Measurements from ENCODE around the gene CD180. TPM values are rescaled to one million over a fixed set of nuclear protein-coding genes. Genes with fewer than 3 reads are reported as not detected.
A peak's percentile ranks its signal among the peaks of the same experiment; 100 is the strongest.

CD180 gene
- total and polyA plus RNA-seq, 9 of the 15 experiments (the other 6 are each of a cell fraction or from before 2014, with no cell fraction given): 0.01 to 0.07 TPM; not detected in 7

GRCh38 chr5:67166460-67167285, 29.9 kb downstream of the CD180 start:
- TF ChIP-seq POLR2G (IDR thresholded peaks at IDR 0.05; ENCODE audit: low read depth, low read length): peak; percentile 47; the same call in 1 of the 2 replicates
- TF ChIP-seq PTRF (tag; IDR thresholded peaks at IDR 0.05): no peak
- H4K20me1 ChIP-seq (replicated peaks; ENCODE audit: control insufficient read depth, insufficient read depth, low read length): no peaks in the 10 kb centered on the region
- no TSS peak for BruUV-seq (replicated peaks)
- H3K27ac ChIP-seq (ENCODE audit: extremely low read depth, low read depth, low read length): no peak overlapping the region
- FAIRE-seq (no peak), ATAC-seq (no peak; the same call in 2 of the 3 replicates), DNase-seq (ENCODE audit: extremely low read depth in 1 of 4, low spot score in 3 of 4) (no peak)
- no peaks in the 10 kb centered on the region for H3K9me1 ChIP-seq (ENCODE audit: control insufficient read depth, insufficient read depth, low read length)
- no peaks in the 10 kb centered on the region for H3K9me3 ChIP-seq (replicated peaks; ENCODE audit: control insufficient read depth, insufficient read depth, low read depth, low read length)
- 93% methylated on average over 11 of the region's 31 CpGs for WGBS (ENCODE audit: insufficient coverage, low coverage, missing lambda C conversion rate)
- H3K9ac ChIP-seq (ENCODE audit: insufficient read depth in 1 of 2, low read depth in 2 of 2, low read length in 2 of 2): no peak overlapping the region
- H3K79me2 ChIP-seq (ENCODE audit: control insufficient read depth, insufficient read depth, low read length): no peaks in the 10 kb centered on the region
- intact Hi-C loops (cut with micrococcal nuclease): no loop called here
- H3K4me3 ChIP-seq: no peak overlapping the region
- ChIA-PET POLR2A (interaction anchor here (0.7 kb wide), 1 partner anchor 9 kb away, joined by 4 read pairs; no protein-coding TSS in a partner anchor), CTCF (ENCODE audit: low intra/inter-chr PET ratio) (interaction anchor here (0.8 kb wide), 1 partner anchor 43 kb away, joined by 5 read pairs; no protein-coding TSS in a partner anchor)
- H3K36me3 ChIP-seq (ENCODE audit: control insufficient read depth, insufficient read depth, low read length): peaks cover 12% of the 10 kb centered on the region; the same call in 1 of the 3 replicates
- no peaks in the 10 kb centered on the region for H3K27me3 ChIP-seq (ENCODE audit: control insufficient read depth in 2 of 2, insufficient read depth in 2 of 2, low read length in 2 of 2)
- H3K4me1 ChIP-seq (replicated peaks in 1 of 2; ENCODE audit: control insufficient read depth in 2 of 2, insufficient read depth in 2 of 2, low read length in 2 of 2): peaks cover 0 to 13% of the 10 kb centered on the region in 2 experiments; a peak in 2 of 5 replicates
- no peak overlapping the region for H2AFZ ChIP-seq (ENCODE audit: low read depth, low read length)
- in situ Hi-C loops (cut with MboI): no loop called here
- no peak overlapping the region for H3K4me2 ChIP-seq (ENCODE audit: insufficient read depth, low read length)

Data from K562 (cell line).